NCI-H2227 (cell line): ENCODE measurements around the gene TMEM143.
"Not testable (repeated sequence)": the region's sequence is repeated elsewhere in the genome, so short reads cannot be mapped to it uniquely, and the experiment has no call there.

Experiments
- DNase-seq: peaks from one replicate; lab custom pipeline; 2025; ENCODE audit not compliant: unreplicated experiment; lab: John Stamatoyannopoulos, UW

TMEM143 gene

DNA sequence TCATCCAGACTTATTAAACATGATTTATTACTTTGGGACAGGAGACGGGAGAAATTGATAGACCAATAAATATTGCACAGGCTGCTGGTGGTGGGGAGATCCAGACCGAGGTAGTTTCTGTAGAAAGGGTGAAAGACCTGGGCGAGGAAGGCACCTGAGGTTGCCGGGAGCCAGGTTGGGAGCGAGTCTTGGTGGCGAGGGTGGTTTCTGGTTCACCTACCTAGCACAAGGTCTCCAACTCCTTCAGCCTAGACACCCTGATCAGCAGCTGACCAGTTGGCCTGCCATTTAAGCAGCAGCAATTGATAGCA, 31.4 kb downstream of the TMEM143 start:
- no peak for DNase-seq

DNA sequence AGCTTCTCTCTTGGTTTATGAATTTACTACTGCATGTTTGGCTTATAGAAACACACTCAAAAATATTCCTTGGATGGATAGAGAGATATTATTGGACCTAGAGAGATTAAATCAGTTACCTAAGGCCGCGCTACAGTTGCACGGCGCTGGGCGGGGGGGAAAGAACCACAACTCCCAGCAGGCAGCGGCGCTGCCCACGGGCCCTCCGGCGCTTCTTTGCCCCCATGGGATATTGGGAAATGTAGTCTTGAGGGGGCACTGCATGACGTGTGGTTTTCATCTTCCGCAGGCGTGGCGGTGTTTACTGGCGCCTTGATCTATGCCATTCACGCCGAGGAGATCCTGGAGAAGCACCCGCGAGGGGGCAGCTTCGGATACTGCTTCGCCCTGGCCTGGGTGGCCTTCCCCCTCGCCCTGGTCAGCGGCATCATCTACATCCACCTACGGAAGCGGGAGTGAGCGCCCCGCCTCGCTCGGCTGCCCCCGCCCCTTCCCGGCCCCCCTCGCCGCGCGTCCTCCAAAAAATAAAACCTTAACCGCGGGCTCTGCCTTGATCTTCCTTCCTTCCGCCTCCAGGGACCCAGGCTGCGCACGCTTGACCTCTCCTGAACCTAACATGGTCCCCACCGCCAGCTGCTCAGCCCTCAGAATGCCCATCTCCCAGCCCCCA, 33.6 kb downstream of the TMEM143 start:
- peak; percentile 90 for DNase-seq

DNA sequence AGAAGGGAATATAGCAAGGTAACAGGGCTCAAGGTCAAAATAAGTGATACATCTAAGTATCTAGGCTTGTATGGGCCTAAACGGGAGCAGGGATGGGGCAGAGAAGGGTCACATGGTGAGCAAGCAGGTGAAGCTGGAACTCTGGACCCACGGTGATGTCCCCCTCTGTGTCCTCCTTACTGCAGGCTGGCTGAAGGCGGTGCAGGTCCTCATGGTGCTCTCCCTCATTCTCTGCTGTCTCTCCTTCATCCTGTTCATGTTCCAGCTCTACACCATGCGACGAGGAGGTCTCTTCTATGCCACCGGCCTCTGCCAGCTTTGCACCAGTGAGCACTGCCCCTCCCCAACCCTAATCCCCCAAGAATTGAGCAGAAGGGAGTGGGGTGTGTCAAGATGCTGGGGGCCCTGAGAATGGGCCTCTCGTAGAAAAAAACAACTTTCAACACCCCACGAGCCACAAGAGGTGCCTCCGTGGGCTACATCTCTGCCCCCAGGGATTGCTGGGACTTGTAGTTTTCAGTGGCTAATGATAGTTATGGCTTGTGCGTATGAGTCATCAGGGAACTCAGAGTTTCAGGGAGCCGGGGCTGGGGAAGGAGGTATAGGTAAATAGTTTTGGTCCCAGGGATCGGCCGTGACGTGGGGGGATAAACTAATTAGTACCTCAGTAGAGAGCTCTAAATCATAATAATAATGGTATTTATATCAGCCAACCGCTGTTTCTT, 34.4 kb downstream of the TMEM143 start:
- DNase-seq = no peak

DNA sequence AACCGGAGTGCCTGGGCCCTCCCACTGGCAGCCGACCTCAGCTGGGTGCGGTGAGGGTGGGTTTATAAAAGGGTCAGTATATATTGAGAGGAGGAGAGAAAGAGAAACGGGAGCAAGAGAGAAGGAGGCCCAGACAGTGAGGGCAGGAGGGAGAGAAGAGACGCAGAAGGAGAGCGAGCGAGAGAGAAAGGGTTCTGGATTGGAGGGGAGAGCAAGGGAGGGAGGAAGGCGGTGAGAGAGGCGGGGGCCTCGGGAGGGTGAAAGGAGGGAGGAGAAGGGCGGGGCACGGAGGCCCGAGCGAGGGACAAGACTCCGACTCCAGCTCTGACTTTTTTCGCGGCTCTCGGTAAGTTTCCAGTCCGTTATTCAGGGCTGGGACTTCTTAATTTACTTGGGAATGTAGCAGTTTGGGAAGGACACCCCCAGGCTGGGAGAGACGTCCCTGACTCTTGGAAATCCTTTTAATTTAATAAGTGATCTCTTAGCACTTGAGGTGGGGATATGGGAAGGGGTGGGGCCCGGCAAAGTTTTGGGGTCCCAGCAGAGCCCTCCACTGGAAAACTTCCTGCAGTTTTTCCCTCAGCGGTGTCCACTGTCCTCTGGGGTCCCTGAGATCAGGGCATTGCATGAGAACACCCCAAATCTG, 38.4 kb downstream of the TMEM143 start, which contains the start of gene EMP3:
Gene EMP3 (plus strand): TSS at position 288 of the 646 bp plus-strand sequence. CDS start 1,293 bp downstream, outside the sequence.
- DNase-seq = peak; percentile 71

DNA sequence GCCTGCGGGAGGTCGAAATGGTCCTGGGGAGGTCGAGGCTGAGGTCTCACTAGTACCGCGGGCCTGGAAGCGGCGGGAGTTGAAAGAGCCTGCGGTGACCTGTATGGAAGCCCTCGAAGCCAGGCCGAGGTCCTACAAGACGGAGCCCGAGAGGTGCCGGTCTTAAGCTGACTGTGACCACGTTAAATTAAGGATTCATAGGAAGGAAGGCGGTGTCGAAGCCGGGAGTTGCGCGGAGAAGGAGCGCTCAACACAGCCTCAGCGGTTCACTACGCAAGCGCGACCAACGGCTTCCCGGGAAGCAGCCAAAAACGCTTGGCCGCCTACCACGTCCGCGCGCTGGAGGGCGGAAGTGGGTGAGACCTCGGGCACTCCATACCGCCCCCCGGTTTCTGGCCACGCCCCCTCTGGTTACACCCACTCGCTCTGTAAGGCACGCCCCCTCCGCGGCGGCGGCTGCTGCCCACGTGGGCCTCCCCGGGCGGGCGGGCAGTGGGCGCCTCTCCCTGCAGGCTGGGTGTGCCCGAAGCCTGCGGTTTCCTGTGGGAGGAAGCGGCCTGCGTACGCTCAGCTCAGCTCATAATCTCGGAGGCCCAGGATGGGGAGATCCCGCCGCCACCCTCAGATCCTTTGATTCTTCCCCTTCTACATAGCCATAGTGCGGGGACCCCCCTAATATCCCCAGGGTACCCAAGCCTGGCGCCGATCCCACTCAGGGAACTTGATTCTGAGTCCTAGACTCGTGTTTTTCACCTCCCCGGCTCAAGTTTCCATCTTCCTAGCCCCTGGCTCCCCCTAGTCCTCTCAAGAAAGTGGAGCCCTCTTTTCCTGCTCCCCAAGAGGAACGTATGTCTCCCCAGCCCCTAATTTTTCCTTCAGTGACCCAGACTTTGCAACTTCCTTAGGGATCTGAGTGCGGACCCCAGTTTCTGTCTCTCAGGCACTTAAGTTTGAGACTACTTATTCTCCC, 41.8 kb downstream of the TMEM143 start:
- DNase-seq = peak; percentile 94

DNA sequence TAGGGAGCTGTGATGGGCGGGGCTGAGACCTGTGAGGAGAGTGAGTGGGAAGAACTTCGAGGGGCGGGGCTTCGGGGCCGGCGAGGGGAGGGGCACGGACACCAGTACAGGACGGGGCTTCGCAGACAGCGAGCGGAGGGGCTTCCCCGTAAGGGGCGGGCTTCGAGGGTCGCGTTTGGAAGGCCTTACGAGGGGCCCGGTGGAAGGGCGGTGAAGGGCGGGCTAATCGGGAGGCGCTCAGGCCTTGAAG, 42.4 kb downstream of the TMEM143 start:
- peak; percentile 91 for DNase-seq

DNA sequence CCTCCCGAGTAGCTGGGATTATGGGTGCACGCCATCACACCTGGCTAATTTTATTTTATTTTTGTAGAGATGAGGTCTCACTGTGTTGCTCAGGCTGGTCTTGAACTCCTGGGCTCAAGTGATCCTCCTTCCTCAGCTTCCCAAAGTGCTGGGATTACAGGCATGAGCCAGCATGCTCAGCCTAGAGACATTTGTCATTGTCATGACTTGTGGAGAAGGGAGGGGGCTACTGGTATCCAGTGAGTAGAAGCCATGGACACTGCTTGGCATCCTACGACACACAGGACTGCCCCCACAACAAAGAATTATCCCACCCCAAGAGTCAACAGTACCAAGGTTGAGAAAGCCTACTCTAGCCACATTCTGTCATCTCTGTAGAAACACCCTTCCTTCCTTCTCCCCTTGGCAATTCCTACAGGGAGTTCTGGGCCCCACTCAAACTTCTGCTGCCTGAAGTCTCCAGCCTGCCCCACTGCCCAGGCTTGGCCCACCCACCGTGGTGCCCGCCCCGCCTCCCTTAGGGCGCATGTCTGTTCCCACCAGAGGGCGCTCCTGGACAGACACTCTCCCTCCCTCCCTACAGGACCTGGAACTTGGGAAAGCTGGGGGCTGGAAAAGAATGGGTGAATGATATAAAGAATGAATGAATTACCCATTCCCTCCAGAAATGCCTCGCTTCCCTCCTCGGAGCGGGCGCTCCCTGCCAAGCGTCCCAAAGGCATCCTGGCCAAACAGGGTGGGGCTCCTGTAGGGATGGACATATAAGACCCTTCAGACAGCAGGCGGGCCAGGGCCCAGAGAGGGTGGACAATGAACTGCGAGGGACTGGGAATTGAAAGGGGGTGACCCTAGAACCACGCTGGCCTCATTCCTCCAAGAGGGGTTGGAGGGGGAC, 43.8 kb downstream of the TMEM143 start:
- peak; percentile 18 for DNase-seq

DNA sequence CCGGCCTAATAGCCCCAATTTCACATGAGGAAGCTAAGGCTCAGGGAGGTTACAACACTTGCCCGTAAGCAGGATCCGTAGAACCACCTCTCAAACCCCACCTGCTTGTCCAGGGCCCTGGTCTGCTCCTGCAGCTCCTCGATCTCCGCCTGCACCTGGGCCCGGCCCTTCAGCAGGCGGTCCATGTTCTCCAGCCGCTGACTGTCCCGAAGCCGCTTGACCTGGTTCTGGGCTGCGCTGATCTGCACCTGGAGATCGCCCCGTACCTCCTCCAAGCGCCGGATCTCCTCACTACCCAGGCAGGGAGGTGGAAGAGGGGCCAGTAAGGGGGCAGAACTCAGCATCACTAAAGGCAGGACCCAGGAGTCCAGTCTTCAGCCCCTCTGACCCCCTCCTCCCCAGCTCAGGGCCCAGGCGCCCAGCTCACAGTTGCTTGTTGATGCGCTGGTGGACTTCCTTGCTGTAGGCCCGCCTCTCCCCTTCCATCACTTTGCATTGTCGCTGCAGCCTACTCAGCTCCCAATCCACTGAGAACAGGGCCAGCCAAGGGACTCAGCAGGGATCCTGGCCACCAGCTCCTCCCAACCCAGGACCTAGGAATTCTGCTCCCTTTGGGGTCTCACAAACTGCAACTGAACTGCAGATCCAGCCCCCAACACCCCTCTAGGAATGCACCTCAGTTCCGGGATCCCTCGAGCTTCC, 45.3 kb downstream of the TMEM143 start:
- DNase-seq = no peak

DNA sequence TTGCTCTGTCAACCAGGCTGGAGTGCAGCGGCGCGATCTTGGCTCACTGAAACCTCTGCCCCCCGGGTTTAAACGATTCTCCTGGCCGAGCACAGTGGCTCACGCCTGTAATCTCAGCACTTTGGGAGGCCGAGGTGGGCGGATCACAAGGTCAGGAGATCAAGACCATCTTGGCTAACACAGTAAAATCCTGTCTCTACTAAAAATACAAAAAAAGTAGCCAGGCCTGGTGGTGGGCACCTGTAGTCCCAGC, 46.1 kb downstream of the TMEM143 start:
- DNase-seq = not testable (repeated sequence)

DNA sequence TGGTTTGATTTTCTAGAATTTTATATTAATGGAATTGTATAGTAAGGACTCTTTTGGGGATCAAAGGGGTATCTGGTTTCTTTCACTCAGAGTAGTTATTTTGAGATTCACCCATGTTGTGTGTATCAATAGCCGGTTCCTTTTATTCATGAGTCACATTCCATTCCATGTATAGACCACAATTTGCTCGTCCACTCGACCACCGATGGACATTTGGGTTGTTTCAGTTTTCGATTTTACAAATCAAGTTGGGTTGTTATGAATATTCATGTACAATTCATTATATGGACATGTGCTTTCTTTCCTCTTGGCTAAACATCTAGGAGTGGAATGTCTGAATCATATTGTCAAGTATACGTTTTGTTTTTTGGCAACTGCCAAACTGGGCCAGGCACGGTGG, 48.0 kb downstream of the TMEM143 start:
- DNase-seq = no peak

DNA sequence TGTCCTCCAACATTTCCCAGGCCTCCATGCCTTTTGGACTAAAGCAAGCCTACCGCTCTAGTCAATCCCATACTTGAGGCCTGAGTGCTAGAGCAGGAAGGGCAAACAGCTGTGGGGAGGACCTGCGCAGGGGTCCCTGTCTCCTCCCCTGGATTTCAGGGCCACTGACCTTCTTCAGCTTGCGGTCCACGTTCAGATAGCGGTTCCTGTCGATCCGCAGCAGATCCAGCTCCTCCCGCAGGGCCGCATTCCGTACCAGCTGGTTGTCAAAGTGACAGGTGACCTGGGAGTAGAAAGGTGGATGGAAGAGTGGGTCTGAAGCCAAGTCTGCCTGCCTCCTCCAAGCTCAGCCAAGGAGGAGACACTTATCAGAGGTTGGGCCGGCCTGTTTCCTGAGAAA, 52.4 kb downstream of the TMEM143 start:
- DNase-seq = no peak

DNA sequence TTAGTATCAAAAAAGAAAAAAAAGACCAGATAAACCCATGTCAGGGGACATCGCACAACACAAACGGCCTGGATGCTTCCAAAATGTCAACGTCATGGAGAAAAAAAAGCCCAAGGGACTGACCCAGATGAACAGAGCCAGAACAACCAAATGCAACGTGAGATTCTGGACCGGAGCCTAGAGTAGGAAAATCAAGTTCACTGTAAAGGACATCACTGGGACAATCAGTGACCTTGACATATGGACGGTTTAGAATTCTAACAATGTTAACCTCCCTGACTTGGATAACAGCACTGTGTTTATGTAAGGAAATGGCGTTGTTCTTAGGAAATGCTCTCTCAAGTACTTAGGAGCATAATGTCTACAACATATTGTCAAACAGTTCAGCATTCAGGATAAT, 53.5 kb downstream of the TMEM143 start:
- DNase-seq = no peak

DNA sequence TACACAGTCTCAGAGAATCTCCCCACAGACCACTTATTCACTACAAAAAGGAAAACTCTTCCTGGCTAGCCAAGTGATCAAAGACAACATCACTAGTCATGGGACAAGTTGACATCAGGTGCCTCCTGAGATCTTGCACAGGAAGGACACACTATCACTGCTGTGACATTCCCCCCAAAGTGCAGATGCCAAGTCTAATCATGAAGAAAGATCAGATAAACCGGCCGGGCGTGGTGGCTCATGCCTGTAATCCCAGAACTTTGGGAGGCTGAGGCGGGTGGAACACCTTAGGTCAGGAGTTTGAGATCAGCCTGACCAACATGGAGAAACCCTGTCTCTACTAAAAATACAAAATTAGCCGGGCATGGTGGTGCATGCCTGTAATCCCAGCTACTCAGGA, 54.0 kb downstream of the TMEM143 start:
- DNase-seq = not testable (repeated sequence)

DNA sequence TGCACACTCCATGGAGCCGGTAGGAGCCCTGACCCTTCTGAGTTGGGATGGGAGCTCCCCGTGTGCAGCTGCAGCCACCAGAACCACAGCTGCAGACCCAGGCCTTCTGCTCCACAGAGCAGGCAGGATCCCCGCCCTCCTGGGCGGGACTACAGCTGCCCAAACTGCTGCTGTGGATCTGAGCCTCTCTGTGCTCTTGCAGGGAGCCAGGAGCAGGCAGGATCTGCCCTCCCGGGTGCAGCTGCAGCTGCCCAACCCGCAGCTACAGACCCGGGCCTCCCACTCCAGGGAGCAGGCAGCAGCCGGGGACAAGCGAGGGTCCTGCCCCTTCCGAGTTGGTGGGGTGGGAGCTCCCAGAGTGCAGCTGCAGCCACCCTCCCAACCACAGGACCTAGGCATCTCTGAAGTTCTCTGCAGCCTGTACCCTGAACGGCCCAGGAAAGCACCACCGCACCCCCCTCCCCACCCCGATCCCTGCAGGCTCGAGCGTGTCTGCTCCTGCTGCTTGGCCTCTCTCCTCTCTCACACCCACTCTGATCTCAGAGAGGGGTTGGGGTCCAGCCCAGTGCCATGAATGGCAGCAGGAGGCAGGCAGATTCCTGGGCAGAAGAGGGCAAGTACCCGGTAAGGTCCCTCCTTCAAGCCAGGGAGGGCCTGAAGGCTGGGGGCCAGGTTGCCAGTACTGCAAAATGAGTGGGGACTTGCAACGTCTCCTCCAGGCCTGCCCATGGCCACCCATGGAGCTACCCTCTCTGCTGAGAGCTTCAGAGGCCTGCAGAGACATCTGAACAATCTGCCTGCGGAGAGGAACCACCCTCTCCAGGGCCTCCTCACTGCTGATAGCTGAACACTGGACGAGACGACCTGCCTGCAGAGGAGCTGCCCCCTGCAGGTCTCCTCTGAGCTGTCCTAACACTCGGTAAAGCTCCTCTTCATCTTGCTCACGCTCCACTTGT, 54.8 kb downstream of the TMEM143 start:
- DNase-seq = peak; percentile 58

DNA sequence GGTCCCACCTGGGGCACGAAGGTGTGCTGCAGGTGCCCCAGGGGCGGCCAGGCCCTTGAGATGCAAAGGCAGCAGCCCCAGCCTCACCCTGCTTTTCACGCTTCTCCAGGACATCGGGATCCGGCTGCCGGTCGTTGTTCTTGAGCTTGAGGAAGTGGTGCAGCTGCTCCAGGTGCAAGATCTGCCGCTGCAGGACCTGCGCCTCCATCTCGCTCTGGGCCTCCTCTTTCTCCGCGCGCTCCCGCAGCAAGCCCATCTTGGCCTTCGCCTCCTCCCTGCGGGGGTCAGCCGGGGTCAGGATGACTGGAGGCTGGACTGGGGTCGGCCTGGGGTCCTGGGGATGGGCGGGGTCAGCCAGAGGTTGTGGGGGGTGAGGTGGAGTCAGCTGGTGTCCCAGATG, 59.9 kb downstream of the TMEM143 start:
- DNase-seq = no peak

DNA sequence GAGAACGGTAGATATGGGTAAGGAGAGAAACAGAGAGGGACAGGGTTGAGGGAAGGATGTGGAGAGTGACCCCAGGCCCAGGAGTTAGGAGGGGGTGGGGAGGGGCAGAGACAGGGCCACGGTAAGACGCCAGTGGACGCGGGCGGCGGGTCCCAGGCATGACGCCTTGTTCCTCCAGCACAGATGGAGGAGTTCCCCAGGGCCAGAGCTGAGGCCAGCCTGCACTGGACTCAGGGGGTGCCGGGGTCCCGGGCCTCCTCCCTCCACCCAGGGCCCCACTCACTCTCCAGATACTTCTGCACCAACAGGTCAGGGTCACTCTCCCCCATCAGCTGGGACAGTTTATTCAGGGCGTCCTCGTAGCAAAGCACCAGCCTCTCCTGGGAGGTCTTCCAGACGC, 60.4 kb downstream of the TMEM143 start:
- DNase-seq = no peak

DNA sequence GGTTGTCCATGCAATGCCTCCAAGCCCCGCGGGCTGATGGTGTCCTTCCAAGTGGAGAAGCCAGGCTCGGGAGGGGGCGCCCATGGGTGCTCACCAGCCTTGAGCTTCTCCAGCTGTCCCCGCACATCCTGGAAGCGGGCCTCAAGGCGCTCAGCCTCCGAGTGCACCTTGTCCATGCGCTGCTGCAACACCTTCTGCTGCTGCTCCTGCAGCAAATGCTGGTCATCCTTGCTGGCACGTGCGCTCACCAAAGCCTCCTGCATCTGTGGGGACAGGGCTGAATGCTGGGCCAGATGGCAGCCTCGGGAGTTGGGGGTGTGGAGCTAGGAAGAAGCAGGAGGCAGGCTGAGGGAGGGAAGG, 61.2 kb downstream of the TMEM143 start:
- DNase-seq = no peak

DNA sequence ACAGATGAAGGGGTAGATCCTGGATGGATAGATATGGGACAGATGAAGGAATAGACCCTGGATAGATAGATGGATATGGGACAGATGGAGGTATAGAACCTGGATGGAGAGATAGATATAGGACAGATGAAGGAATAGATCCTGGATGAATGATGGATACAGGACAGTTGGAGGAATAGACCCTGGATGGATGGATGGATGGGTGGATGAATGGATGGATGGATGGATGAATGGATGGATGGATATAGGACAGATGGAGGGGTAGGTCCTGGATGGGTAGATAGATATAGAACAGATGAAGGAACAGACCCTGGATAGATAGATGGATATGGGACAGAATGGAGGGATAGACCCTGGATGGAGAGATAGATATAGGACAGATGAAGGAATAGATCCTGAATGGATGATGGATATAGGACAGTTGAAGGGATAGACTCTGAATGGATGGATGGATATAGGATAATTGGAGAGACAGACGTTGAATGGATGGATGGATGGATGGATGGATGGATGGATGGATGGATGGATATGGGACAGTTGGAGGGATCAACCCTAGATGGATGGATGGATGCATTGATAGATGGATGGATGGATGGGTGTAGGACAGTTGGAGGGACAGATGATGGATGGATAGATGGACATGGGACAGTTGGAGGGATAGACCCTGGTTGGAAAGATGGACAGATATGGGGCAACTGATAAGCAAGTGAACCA, 61.7 kb downstream of the TMEM143 start:
- no peak for DNase-seq
